GM21576 (cell line): ENCODE data around the gene RASD1.

Experiments
- ATAC-seq: cut with Tn5 transposase; IDR thresholded peaks from one replicate; pipeline ENCODE4 v1.9.1; 2021; ENCODE audit warnings: mild to moderate bottlenecking, moderate library complexity; ENCODE audit not compliant: unreplicated experiment

Gene RASD1

GRCh38 chr17:17511293-17511741 is 15.1 kb upstream of the RASD1 start:
- ATAC-seq: no peak

DNA sequence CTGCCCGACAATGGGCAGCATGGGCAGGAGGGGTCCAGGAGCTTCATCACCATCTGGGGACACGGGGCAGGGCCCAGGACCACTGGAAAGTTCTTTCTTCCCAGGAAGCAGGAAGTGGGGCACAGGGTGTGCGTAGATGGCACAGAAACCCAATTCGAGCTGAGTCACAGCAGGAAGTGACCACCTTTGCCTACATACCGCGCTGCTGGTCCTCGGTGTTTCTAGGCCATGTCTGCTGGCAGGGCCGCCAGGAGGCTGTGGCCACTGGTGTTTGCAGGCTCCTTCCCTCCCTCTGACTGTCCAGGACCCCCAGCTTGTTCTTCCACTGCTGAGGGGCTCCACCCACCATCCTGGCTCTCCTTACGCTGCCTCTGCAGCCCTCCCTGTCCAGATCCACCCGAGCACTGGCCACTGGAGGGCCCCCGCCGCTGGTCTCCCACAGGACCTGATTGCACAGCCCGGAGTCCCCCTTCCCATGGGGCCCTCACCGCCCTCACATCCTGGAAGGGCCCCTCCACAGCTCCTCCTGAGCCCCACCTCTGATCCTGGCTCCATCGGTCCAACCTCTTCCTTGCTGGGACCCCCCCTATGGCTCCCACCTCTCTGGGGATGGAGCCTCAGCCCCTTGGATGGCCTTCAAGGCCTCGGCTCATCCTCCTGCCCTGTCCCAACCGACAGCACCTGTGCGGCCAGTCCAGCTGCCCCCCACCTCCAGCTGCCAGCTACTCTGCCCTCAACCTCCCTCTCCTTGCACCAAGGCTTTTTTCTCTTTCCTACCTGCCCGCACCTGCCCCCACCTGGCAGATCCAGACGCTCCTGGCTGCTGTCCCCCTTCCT is 14.5 kb upstream of the RASD1 start:
- ATAC-seq: no peak

DNA sequence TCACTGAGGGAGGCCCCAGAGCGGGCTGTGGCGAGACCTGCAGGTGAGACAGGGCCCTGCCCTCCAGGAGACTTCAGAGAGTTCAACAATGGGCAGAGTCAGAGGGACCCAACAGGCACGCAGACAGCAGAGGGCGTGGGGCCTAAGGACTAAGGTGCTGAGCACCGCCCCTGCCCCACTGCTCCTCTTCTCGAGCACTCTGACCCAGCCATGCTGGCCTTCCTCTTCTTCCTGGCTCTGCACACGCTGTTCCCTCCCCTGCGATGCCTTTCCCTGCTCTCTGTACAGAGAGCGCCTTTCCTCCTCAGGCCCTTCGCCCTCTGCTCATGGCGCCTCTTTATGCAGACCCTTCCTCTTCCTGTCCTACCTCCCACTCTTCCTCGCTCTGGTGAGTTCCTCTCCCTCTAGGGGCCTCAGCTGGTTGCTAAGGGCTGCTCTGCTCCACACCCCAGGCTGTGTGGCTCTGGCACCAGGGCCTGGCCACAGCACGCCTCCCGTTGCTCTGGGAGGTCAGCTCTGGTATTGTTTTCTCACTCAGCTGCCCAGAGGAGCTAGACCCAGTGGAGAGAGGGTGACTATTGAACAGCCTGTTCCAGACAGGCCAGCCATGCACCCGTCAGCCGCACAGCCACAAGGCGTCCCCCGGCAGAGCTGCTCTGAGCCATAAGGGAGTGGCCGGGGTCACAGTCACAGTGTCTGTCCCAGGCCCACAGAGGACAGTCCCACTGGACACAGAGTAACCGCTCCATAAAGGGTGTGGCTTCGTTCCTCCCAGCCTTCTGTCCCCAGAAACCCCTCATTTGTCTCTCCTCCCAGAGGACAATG is 13.6 kb upstream of the RASD1 start:
- no peak for ATAC-seq

DNA sequence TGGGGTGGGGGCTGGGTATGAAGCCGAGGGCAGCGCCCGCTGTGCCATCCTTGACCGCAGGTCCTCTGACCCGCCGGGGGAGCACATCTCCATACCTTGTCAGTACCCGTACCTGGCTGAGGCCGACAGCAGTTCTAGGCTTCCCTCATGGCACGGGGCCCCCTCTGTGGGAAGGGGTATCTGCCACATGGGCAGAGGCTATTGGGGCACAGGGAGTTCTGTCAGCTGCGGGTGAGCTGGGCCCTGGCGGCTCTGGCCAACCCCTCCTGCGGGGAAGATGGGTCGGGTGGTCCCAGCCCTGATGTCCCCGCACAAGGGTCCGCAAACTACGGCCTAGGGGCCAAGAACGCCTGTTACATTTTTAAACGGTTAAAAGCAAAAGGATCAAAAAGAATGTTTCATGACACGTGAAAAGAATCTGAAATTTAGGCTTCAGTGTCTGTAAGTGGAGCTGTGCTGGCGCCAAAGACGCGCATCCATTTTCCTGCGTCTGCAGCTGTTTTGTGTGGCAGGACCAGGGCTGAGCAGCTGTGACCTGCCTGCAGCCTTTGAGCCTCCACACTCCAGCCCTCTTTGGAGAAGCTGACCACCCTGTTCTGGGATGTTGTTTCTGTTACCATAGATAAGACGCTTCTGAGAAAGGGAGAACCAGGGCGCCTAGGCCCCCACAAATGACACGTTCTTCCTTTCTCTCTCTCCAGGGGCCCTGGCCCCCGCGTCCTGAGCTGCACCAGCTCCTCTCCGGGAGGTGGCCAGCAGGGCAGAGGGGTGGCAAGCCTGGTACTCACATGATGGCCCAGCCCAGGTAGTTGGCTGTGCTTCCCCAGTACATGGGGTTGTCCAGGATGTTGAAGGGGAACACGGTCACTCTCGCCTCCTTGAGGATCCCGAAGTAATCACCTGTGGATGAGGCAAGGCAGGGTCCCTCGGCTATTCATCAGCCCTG is 12.7 kb upstream of the RASD1 start:
- no peak for ATAC-seq

- no peak for ATAC-seq
Observed at GRCh38 chr17:17508019-17508535, 11.9 kb upstream of the RASD1 start.

DNA sequence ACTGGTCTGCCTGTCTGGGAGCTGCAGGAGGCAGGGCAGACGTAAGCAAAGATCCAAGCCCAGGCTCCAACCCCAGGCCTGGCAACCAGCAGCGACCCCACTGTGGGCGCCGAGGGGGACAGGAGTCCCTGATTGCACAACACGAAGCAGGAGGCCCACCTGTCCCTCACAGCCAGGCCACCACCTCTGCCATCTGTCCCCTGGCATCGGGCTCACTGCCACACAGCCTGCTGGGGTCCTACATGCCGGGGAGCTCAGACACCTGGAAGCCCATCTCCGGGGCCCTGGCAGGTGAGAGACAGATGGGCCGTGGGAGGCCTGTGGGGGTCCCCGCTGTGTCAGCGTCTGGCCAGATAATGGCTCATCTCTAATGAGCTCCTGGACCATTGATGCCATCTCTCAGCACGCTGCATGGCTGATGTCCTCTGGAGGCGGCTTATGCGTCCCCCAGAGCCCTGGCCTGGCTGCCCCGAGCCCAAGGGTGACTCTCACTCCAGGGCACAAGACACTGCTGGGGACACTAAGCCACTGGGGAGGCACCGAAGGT is 11.3 kb upstream of the RASD1 start:
- ATAC-seq: no peak

DNA sequence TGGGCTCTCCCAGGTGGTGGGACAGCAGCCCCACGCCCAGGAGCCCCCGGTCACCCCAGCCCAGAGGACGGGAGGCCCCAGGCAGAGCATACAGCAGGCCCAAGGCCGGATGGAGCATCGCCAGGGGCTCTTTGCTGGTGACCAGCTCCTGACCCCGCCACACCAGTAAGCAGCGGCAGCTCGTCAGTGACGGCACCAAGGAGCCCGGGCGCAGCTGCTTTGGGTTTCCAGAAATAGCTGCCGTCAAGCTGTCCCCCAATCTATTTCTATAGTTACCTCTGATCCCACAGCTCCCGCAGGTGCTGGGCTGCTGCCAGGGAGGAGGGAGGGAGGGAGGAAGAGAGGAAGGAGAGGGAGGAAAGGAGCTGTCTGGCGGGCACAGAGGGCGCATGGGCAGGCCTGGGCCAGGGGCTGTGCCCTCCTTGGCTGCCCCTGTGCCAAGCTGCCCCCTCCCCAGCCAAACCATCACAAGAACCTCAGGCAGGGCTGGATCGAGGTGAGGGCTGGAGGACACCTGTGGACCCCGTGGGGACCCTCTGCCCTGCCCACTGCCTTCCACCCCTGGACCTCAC is 10.8 kb upstream of the RASD1 start:
- ATAC-seq: no peak

DNA sequence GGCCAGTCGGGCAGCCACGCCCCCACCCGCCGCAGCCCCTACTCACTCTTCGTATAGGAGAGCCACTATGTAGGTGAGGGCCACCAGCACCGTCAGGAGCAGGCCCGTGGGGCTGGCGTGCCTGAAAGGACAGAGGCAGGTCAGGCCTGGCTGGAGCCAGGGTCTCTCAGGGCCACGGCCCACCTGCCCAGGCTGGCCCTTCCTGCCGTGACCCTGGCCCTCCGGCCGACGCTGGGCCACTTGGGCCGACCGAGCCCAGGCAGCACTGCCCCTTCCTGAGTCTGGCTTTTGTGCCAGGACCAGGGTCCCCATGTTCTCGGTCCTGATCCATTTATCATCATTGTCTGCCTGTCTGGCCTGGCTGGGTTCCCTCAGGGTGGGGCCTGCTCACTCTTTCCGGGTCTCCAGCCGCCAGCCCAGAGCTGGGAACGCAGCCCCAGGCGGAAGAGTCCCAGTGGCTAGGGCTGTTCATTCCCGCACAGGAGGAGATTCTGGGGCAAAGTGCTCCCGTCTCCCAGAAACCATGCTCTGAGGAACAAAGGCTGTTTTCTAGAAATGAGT is 10.1 kb upstream of the RASD1 start:
- ATAC-seq: no peak

- ATAC-seq: no peak
Observed at GRCh38 chr17:17505610-17506171, 9.5 kb upstream of the RASD1 start.

- ATAC-seq: no peak
Observed at GRCh38 chr17:17505151-17505550, 9.0 kb upstream of the RASD1 start.

DNA sequence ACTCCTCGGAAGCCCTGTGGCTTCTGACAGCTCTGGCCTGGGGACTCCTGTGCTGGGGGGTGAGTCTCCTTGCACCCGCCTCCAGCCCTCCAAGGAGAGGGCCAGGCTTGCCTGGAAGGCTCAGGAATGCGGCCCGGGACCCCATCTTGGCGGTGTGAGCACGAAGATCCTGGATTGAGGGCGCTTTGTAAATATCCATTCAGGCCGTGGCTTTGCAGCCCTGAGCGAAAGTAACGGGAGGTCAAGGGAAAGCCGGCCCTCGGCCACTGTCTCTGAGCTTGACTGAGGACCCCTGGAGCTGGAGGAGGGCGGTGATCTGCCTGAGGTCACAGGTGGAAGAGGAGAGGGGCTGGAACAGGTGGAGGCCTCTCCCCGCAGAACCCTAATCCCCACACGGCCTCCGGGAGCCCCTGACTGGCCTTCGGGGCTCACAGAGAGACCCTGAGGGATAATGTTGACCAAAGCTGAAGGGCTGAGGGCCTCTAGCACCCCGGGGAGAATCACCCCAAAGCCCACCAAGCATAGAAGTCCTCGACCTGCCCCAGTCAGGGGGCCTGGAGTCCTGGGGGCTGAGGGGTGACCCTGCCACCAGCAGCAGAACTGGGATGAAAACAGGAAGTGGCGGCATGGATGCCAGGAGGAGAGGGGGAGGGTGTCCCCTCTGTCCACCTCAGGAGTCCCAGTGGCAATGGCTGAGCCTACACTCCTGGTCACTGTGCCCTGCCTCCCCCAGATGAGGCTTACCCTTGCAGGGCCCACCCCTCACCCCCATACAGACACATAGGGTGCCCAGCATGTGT is 8.3 kb upstream of the RASD1 start:
- no peak for ATAC-seq

GRCh38 chr17:17503566-17504130 is 7.5 kb upstream of the RASD1 start:
- no peak for ATAC-seq

DNA sequence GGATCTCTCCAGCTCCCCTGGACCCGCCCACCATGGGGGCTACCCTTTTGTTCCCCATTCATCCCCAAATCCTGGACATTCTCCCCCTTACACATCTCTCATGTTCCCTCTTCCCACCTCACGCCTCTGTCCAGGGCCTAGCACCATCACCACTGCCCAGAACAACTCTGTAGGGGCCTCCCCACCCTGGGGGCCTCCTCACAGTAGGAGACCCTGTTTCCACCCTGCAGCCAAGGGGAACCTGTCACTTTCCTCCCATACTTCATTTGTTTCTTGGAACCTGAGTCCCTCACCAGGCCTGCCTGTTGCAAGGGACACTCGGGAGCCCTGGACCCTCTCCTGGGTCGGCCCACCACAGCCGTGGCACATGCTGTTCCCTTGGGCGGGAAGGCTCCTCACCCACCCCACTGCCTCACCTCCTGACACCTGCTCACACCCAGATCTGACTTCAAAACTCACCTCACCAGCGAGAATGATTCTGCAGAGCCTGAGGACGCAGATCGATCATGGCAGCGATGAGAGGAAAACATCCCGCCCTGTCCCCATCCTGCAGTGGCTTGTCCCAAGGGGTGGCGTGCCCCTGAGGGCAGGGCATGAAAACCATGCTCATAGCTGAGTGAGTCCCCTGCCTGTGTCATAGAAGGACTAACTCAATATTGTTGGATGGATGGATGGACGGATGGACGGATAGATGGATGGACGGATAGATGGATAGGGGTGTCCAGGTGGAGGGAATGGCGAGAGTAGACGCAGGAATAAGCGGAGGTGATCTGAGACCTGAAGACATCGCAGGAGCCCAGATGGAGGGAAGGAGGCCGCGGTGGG is 6.8 kb upstream of the RASD1 start:
- no peak for ATAC-seq

DNA sequence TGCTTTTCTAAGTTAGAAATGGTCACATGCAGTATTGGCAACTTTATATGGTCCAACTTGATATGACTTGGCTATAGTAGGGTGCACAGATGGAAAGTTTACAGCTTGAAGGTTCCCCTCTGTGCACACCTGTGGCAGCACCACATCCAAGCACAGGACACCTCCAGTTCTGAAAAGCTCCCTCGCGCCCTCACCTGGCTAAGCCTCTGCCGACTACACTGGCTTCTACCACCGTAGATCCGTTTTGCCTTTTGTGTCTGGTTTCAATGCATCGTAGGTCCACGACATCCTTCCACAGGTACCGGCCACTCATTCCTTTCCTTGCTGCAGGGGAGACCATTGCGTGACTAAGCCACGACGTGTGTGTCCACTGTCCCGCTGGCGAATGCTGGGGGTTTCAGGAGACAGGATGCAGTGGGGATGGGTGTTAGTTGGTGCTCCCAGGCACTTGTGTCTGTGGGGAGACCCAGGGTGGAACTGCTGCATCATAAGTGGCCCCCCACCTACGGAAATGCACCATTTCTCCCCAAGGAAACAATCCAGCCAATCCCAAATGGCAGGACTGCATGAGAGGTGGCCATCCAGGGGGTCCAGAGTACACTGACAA is 4.9 kb upstream of the RASD1 start:
- no peak for ATAC-seq

DNA sequence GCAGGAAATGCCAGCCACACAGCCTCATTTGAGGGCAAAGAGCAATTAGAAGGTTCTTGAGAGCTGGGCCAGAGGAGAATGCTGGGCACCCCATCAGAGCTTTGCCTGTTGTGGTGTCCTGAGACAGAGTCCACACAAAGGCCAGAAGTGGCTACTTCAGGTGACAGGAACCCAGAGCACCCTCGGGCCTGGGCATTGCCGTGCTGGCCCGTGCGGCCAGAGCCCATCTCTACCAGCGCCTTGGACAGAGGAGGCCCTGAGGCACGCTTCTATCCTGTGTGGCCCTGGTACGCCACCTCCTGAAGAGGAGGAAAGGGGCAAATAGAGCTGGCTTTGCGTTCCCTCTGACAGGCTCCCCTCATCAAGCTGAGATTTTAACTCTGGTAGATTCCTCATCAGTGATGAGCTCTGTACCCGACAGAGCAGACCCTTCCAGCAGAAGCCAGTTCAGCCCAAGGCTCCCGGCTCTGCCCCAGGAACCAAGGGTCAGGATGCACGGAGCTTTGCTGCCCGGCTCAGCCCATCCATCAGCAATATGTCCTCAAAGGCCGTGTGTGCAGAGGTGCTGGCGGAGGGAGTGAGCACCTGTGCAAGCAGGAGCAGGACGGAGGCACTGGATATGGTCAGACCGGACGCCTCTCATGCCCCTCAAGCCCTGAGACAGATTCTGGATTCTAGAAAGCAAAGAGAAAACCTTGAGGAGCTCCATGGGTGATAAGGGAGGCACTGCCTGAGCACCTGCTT is 3.4 kb upstream of the RASD1 start:
- no peak for ATAC-seq

DNA sequence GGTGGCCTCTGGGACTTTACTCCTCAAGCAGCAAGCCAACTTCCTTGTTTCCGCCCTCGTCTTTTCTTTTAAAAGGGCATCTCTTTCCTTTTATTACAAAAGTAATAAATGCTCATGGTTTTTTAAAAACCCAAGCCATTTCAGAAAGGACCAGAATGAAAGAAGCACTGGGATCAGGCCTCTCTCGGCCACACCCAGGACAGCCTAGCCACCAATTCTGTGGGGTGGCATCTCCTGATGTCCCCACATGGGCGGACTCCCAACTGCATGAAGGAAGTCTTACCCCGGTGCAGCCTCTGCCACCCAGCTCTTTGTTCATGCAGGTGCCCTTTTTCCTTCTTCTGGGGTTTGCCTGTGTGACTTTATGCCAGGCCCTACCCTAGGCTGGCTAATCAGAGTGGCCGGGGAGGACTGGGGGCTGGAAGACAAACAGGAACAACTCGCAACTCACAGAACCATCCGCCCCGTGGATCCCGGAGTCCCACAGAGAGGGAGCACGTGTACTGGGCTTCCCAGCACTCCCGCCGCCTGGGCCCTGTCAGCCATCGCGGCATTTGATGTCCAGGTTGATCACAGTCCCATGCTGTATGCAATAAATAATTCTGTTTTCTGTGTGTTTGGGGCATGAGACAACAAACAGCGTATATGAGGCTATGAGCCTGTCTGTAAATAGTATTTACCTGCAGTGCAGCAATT is 2.6 kb upstream of the RASD1 start:
- no peak for ATAC-seq
